Fibroblast of upper back skin (primary cell): ENCODE data around the gene CT45A7.
"Not testable (repeated sequence)": the region's sequence is repeated elsewhere in the genome, so short reads cannot be mapped to it uniquely, and the experiment has no call there.

Experiments
- DNase-seq: peaks from one replicate; pipeline ENCODE4 v3.0.0-alpha.2; 2013

Gene CT45A7, protein sequence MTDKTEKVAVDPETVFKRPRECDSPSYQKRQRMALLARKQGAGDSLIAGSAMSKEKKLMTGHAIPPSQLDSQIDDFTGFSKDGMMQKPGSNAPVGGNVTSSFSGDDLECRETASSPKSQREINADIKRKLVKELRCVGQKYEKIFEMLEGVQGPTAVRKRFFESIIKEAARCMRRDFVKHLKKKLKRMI

DNA sequence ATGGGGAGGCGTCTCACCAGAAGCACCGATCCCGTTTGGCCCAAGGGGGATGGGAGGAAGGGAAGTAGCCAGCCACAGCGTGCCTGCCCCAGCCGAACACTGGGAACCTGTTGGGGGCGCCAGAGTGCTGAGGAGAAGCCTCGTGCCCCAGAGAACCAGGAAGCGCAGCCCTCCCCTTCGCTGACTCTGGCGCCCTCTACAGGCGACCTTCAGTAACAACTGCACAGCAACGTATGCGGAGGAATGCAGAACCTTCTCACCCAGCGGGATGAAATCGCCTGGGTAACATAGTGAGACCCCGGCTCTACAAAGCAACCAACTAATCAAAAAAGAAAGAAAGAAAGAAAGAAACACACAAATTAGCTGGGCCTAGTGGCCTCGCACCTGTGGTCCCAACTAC lies at the start of gene CT45A7:
Gene CT45A7, minus strand, starts transcription at position 101 of the 400 bp plus-strand sequence. CDS start 3,747 bp downstream, outside the sequence.
- DNase-seq, result not testable (repeated sequence)

DNA sequence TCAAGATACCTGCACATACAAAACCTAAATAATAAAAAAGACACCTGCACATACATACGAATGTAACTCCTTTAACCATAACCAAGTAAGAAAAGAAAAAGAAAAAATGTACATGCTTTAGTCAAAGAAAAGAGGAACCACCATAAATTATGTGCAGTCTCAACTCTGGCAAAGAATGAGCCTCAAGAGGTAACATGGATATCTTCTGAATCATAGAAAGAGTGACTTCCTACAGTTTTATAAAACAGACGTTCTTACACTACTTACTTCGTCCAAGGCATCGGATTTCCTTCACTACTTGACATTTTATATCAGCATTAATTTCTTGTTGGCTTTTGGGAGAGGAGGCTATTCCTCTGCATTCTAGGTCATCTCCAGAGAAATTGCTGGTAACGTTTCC lies 45.7 kb upstream of the CT45A7 start:
- not testable (repeated sequence) for DNase-seq

DNA sequence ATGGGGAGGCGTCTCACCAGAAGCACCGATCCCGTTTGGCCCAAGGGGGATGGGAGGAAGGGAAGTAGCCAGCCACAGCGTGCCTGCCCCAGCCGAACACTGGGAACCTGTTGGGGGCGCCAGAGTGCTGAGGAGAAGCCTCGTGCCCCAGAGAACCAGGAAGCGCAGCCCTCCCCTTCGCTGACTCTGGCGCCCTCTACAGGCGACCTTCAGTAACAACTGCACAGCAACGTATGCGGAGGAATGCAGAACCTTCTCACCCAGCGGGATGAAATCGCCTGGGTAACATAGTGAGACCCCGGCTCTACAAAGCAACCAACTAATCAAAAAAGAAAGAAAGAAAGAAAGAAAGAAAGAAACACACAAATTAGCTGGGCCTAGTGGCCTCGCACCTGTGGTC lies 34.6 kb upstream of the CT45A7 start, which contains the start of gene CT45A9:
Gene CT45A9, minus strand, starts transcription at position 101 of the 400 bp plus-strand sequence. CDS start 3,751 bp downstream, outside the sequence.
- not testable (repeated sequence) for DNase-seq

DNA sequence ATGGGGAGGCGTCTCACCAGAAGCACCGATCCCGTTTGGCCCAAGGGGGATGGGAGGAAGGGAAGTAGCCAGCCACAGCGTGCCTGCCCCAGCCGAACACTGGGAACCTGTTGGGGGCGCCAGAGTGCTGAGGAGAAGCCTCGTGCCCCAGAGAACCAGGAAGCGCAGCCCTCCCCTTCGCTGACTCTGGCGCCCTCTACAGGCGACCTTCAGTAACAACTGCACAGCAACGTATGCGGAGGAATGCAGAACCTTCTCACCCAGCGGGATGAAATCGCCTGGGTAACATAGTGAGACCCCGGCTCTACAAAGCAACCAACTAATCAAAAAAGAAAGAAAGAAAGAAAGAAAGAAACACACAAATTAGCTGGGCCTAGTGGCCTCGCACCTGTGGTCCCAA lies 17.4 kb upstream of the CT45A7 start, which contains the start of gene CT45A8:
Gene CT45A8, minus strand, starts transcription at position 101 of the 400 bp plus-strand sequence. CDS start 3,755 bp downstream, outside the sequence.
- DNase-seq, result not testable (repeated sequence)

DNA sequence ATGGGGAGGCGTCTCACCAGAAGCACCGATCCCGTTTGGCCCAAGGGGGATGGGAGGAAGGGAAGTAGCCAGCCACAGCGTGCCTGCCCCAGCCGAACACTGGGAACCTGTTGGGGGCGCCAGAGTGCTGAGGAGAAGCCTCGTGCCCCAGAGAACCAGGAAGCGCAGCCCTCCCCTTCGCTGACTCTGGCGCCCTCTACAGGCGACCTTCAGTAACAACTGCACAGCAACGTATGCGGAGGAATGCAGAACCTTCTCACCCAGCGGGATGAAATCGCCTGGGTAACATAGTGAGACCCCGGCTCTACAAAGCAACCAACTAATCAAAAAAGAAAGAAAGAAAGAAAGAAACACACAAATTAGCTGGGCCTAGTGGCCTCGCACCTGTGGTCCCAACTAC lies 17.2 kb downstream of the CT45A7 start, which contains the start of gene CT45A2:
Gene CT45A2, minus strand, starts transcription at position 101 of the 400 bp plus-strand sequence. CDS start 3,747 bp downstream, outside the sequence.
- DNase-seq, result not testable (repeated sequence)

DNA sequence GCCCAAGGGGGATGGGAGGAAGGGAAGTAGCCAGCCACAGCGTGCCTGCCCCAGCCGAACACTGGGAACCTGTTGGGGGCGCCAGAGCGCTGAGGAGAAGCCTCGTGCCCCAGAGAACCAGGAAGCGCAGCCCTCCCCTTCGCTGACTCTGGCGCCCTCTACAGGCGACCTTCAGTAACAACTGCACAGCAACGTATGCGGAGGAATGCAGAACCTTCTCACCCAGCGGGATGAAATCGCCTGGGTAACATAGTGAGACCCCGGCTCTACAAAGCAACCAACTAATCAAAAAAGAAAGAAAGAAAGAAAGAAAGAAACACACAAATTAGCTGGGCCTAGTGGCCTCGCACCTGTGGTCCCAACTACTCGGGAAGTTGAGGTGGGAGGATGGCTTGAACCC lies 34.4 kb downstream of the CT45A7 start, which contains the start of gene CT45A6:
Gene CT45A6, minus strand, starts transcription at position 101 of the 400 bp plus-strand sequence. CDS start 3,794 bp downstream, outside the sequence.
- not testable (repeated sequence) for DNase-seq

DNA sequence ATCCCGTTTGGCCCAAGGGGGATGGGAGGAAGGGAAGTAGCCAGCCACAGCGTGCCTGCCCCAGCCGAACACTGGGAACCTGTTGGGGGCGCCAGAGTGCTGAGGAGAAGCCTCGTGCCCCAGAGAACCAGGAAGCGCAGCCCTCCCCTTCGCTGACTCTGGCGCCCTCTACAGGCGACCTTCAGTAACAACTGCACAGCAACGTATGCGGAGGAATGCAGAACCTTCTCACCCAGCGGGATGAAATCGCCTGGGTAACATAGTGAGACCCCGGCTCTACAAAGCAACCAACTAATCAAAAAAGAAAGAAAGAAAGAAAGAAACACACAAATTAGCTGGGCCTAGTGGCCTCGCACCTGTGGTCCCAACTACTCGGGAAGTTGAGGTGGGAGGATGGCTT lies 51.7 kb downstream of the CT45A7 start, which contains the start of gene CT45A5:
Gene CT45A5, minus strand, starts transcription at position 101 of the 400 bp plus-strand sequence. CDS start 3,774 bp downstream, outside the sequence.
- not testable (repeated sequence) for DNase-seq
